HG03066 (cell line): Measurements from ENCODE around the gene ZNF346.
A peak's percentile ranks its signal among the peaks of the same experiment; 100 is the strongest.

ENCODE experiments used
- ATAC-seq: cut with Tn5 transposase; IDR thresholded peaks from one replicate; pipeline ENCODE4 v1.9.1; 2021; ENCODE audit warnings: low read depth; ENCODE audit not compliant: unreplicated experiment

The ZNF346 gene

GRCh38 chr5:177064500-177065277, 42.2 kb downstream of the ZNF346 start:
- ATAC-seq, result no peak

GRCh38 chr5:177065491-177065890, 43.0 kb downstream of the ZNF346 start:
- ATAC-seq, result no peak

DNA sequence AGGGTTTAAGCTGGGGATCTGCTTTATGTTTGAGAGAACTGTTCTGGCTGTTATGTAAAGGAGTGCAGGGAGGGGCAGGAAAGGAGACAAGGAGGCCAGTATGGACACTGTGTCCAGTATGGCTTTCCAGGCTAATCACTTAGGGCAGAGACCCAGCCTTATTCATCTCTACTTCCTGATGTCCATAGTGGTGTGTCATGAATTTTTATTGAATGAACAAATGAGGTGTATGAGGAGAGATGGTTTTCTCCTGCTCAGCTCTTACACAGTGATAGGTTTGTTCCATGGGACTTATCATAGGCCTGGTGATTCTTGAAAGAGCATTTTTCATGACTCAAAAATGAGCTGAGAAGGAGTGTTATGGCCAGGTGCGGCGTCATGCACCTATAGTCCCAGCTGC, 43.7 kb downstream of the ZNF346 start:
- no peak for ATAC-seq

DNA sequence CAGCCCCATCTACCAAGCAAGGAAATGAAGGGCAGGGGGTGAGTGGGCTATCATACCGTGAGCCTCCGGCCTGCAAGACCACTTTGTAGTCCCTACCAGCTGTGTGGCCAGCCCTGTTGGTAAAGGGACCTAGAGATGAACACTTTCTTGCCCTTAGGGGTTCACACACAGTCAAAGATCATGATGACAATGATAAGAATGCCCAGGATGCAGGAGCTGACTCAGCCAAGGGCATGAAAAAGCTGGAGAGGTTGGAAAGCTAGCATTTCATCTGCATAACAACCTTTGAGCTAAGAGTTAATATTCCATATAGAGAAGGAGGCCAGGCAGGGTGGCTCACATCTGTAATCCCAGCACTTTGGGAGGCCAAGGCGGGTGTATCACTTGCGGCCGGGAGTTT, 45.0 kb downstream of the ZNF346 start:
- no peak for ATAC-seq

DNA sequence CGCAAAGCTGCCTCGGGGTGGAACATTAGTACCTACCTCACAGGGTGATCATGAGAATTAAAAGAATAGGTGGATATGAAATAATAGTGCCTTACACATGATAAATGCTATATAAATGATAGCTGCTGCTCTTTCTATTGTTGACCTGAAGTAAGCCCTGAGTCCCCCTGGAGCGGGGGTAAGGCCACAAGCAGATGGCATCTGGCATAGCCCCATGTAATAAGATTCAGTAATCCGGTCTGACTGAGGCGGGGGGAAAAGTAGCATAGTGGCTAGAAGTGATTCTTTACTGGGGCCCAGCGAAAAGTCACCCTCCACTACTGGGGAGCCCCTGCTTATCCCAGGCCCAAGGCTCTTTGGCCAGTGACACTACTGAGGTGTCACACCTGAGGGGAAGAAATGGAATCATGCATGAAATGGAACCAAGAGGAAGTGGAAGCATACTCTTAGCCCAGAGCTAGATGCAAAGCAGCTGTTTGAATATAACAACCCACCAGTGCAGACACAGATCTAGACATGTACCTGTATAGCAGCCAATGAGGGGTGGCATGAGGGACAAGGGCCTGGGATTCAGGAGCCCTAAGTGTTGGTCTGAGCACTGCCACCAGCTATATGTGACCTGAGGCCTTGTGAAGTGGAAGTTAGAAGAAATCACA, 48.2 kb downstream of the ZNF346 start:
- no peak for ATAC-seq

DNA sequence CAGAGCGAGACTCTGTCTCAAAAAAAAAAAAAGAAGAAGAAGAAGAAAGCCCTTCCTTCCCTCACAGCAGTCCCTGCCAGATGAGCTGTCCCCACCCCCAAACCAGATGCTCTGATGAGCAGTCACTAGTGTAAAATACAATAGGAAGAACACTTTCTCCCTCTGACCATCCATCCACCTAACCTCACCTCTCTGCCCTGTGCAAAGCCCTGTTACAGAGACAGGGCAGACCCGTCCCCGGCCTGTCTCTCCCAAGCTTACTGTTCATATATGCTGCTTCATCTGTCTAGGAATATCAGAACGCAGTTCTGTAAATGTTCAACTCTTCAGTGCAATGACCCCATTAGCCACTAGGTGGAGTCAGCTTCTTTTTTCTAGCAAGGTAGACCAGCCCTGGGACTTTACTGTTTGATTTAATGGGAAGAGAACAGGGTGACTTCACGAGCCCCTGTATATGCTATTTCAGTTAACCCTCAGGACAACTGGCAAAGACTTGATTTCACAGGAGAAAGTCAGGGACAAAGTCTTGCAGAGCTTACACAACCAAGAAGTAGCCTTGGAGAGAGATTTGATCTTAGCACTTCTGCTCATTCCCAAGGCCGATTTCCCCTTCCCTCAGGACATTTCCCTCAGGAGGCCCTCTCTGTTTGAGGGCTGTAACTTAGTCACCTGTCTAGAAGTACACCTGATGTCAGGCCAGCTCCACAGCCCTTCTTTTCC, 49.3 kb downstream of the ZNF346 start:
- ATAC-seq, result peak; percentile 49

DNA sequence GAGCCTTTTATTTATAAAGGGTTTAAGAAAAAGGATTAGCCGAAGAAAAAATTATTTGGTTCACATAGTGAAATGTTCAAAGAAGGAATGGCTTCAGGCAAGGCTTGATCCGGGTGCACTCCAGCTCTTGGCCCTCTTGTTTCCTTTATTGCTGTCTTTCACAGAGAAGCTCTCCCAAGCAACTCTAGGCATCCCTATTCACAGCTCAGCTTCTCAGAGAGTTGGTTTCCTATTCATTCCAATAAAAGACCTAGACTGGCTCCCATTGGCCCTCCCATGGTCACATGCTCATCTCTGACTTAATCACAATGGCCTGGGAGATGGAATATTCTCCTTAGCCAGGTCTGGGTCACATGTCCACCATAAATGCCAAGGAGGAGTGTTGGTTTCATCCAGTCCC, 54.8 kb downstream of the ZNF346 start:
- ATAC-seq, result no peak

GRCh38 chr5:177079606-177080005, 57.1 kb downstream of the ZNF346 start:
- ATAC-seq, result no peak

DNA sequence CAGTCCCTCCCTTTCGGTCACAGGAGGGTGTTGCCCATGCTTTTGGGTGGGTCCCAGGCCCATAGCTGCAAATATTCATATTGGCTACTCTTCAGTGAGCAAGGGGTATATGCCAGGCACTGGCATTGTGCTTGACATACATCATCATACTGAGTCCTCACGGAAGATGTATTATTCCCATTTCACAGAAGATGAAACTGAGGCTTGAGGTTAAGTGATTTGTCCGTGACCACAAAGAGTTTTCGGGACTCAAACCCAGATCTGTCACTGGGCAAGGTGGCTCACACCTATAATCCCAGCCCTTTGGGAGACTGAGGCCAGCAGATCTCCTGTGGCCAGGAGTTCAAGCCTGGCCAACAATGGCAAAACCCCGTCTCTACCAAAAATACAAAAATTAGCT, 57.8 kb downstream of the ZNF346 start:
- ATAC-seq, result no peak

DNA sequence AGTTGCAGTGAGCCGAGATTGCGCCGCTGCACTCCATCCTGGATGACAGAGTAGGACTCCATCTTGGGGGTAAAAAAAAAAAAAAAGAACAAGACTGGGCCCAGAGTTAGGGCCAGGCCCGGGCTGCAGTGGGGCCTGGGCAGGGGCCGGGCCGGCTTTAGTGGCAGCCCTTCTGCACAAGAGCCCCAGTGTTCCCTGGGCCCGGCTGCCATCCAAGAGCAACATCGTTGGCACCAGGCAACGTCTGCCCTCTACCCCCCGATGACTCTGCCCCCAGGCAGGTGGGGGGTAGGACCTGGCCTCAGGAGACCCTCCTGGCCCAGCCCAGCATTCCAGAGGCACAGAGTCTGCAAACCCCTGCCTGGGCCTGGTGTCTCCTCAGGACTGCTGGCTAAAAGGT, 59.4 kb downstream of the ZNF346 start:
- no peak for ATAC-seq

DNA sequence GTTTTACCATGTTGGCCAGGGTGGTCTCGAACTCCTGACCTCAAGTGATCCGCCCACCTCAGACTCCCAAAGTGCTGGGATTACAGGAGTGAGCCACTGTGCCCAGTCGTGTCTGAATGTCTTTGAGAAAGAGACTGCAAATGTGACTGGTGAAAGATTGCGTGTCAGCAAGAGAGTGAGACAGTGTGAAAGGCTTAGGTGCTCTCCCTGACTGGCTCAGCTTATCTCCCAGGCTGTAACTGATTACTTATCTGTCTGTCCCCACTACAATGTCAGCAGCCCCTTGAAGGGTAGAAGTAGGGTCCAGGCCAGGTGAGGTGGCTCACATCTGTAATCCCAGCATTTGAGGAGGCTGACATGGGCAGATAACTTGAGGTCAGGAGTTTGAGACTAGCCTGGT, 60.9 kb downstream of the ZNF346 start:
- no peak for ATAC-seq

GRCh38 chr5:177084175-177084574, 61.7 kb downstream of the ZNF346 start:
- ATAC-seq, result no peak

- no peak for ATAC-seq
Observed at GRCh38 chr5:177085985-177086653, 63.6 kb downstream of the ZNF346 start.

- ATAC-seq, result peak; percentile 53
Observed at GRCh38 chr5:177086654-177087397, 64.3 kb downstream of the ZNF346 start, which contains the start of gene FGFR4. Gene FGFR4, plus strand, starts transcription at chr5:177086915. Its CDS starts 2,688 bp downstream, at chr5:177089603.

DNA sequence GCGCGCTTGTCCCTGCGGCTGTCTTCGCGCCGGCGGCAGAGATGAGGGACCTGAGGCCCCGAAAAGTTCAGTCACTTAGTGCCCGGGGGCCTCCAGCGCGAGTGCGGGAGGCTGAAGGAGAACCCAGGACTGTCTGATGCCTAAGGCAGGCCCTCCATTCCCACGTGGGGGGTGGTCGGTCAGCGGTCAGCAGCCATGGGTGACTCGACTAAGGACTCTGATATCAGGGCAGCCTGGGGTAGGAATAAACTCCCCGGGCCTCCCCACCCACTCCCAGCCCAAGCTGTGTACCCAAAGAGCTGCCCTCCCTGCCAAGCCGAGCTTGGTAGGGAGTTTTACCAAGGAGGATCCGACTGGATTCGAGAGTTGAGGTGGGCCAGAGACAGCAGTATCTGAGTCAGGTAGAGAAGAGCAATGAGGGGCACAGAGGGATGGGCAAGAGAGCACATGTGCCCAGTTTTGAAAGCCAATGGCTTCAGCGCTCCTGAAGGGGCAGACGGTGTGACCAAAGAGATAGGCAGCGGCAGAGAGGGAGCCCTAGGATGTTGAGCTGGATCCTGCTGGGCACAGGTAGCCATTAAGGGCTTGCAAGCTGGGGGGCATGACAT, 65.0 kb downstream of the ZNF346 start:
- no peak for ATAC-seq

DNA sequence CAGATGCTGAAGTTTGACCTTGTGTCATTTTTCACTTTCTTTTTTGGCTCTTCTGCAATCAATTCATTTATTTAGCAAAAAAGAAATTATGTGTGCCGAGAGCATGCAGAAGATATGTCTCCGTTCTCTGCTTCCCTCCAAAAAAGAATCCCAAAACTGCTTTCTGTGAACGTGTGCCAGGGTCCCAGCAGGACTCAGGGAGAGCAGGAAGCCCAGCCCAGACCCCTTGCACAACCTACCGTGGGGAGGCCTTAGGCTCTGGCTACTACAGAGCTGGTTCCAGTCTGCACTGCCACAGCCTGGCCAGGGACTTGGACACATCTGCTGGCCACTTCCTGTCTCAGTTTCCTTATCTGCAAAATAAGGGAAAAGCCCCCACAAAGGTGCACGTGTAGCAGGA, 66.6 kb downstream of the ZNF346 start:
- no peak for ATAC-seq

- no peak for ATAC-seq
Observed at GRCh38 chr5:177089825-177090641, 67.5 kb downstream of the ZNF346 start.

DNA sequence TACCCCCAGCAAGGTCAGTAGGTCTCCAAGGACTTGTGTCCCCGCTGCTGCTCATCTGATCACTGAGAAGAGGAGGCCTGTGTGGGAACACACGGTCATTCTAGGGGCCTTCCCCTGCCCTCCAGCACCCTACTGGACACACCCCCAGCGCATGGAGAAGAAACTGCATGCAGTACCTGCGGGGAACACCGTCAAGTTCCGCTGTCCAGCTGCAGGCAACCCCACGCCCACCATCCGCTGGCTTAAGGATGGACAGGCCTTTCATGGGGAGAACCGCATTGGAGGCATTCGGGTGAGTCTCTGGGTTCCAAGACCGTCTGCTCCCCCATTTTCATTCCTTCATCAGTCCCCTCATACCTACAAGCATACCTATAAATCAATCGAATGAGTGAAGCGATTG, 68.3 kb downstream of the ZNF346 start:
- no peak for ATAC-seq

DNA sequence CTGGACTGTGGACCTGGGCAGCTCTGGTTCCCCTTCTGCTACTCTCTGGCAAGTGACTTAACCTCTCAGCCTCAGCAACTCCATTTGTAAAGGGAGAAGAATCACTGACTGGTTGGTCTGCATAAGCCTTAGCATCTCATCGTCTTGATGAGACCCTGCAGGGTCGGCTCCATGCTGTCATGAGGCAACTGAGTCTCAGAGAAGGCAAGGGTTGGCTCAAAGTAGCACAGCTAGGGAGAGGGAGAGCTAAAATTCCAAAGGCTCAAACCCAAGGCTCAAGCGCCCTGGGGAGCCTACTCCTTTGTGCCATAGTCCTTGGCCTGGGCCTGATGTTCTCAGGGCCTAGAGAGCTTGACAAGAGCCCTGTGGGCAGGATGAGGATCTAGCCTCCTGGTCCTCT, 68.7 kb downstream of the ZNF346 start:
- ATAC-seq, result no peak
